ENCODE data around the gene LGI4.

- TF ChIP-seq CTCF (IDR thresholded peaks at IDR 0.05; ENCODE audit: insufficient read depth, low read length, poor library complexity, severe bottlenecking) (peak; percentile 59), EZH2phosphoT487 (conservative IDR thresholded peaks at IDR 0.05; ENCODE audit: low read length) (no peak)
Observed at GRCh38 chr19:35090506-35091214, 44.2 kb downstream of the LGI4 start.
